ENCODE data around the gene ATIC.

GRCh38 chr2:215399067-215399716 lies 87.3 kb downstream of the ATIC start:
- TF ChIP-seq YY1 (IDR thresholded peaks at IDR 0.05; ENCODE audit: low read depth) (no peak), TAF1 (IDR thresholded peaks at IDR 0.05; ENCODE audit: low read depth) (no peak), TEAD4 (IDR thresholded peaks at IDR 0.05) (no peak), EGR1 (IDR thresholded peaks at IDR 0.05) (no peak), EP300 (IDR thresholded peaks at IDR 0.05; ENCODE audit: borderline replicate concordance) (no peak), RAD21 (IDR thresholded peaks at IDR 0.05; ENCODE audit: low read depth) (no peak)

Measured in Ishikawa (cell line).